GM12873 (cell line): ENCODE measurements around the gene RPTOR.

Experiments
- TF ChIP-seq, protein P1 (sequence below): IDR thresholded peaks from 2 replicates; pipeline ENCODE4 v1.5.1; 2012; ENCODE audit warnings: low read depth, mild to moderate bottlenecking, moderate library complexity, low read length, control low read depth; ENCODE audit not compliant: insufficient read depth; ENCODE audit errors: missing control alignments

Gene RPTOR

DNA sequence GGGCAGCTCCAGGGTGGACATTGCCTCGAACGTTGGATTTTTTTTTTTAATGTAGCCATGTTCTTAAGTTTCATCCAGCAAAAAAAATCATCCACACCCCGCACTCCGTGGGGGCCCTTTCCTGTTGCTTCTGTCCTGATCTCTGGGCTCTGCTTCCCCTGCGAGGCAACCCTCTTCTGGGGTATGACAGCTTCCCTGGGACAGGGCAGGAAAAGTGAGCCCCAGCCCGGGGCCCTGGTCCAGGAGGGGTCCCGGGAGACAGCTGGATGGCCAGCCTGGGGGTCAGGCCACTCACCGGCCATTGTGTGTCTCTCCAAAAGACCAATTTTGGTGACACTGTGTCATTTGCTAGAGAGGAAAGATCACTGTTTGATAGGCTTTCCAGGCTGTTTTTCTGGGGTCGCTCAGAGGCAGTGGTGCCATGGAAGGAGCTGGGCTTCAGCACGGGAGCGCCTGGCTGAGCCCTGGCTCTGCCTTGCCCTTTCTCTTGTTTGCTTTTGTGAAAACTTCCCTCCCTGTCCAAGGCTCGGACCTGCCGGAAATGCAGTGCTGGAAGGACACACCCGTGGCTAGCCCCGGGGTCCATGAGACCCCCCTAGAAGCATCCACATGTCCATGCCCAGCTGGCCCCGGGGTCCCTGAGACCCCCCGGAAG, 406.0 kb downstream of the RPTOR start:
- TF ChIP-seq, protein P1, sequence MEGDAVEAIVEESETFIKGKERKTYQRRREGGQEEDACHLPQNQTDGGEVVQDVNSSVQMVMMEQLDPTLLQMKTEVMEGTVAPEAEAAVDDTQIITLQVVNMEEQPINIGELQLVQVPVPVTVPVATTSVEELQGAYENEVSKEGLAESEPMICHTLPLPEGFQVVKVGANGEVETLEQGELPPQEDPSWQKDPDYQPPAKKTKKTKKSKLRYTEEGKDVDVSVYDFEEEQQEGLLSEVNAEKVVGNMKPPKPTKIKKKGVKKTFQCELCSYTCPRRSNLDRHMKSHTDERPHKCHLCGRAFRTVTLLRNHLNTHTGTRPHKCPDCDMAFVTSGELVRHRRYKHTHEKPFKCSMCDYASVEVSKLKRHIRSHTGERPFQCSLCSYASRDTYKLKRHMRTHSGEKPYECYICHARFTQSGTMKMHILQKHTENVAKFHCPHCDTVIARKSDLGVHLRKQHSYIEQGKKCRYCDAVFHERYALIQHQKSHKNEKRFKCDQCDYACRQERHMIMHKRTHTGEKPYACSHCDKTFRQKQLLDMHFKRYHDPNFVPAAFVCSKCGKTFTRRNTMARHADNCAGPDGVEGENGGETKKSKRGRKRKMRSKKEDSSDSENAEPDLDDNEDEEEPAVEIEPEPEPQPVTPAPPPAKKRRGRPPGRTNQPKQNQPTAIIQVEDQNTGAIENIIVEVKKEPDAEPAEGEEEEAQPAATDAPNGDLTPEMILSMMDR, result no peak

GRCh38 chr17:80951121-80952090, 406.8 kb downstream of the RPTOR start:
- TF ChIP-seq, protein P1, result no peak

DNA sequence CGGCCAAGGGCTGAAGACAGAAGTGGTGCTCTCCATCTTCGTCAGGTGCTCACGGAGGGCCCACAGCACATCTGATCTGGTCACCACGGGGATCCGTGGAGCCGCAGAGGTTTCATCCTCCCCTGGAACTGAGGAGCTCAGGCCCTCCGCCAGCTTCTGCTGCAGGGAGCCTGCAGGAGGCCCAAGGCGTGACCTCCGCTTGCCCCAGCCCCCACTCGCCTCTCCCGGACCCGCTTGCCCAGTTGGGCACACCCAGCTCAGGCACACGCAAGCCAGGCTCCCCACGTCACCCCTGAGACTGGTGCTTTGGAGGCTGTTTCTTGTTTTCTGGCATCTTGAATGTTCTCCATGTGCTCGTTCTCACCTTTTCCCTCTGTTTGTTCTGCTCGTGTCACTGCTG, 407.7 kb downstream of the RPTOR start:
- TF ChIP-seq, protein P1, result no peak

DNA sequence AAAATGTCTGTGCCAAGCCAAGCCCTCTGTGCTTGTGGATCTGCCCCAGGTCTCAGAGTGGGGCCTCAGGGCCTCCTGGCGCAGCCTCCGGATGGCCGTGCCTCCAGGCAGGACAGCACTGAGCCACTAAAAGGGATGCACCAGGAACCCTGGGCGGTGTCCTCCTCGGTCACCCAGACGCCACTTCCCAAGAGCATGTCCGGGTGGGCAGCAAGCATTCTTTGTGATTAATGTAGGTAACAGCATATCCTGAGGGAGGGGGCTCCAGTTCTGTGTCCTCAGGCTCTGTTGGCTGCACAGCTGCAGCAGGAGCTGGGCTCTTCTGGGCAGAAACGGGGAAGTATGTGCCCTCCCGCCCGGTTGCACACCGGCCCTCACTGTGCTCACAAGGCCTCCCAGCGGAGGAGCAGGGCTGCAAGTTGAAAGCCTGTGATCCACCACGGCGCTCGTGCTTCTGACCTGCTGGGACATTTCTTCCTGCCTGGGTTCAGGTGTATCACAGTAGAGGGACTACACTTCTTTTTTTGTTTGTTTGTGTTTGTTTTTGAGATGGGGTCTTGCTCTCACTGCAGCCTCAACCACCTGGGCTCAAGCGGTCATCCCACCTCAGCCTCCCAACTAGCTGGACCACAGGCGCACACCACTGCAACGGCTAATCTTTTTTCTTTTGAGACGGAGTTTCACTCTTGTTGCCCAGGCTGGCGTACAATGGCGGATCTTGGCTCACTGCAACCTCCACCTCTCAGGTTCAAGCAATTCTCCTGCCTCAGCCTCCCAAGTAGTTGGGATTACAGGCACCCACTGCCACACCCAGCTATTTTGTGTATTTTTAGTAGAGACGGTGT, 409.1 kb downstream of the RPTOR start:
- TF ChIP-seq, protein P1, result no peak

- TF ChIP-seq, protein P1, result no peak
Observed at GRCh38 chr17:80955078-80955477, 410.4 kb downstream of the RPTOR start.

- TF ChIP-seq, protein P1, result no peak
Observed at GRCh38 chr17:80955671-80956280, 411.1 kb downstream of the RPTOR start.
